Esophagus squamous epithelium (tissue), 4 donors: ENCODE measurements around the gene LAMB2.

Experiments used
- POLR2A ChIP-seq, 4 donors: fragments of 450-650 bp; IDR thresholded peaks; one replicate each; pipeline ENCODE4 v1.6.1; 2017; ENCODE audit warnings: antibody characterized with exemption in 4 of 4, mild to moderate bottlenecking in 4 of 4, moderate library complexity in 3 of 4
- TF ChIP-seq, protein P1 (sequence below), 6 experiments: fragments of 450-650 bp in 4 of 6; fragments of 200-600 bp in 2 of 6; sonication (generic) in 2 of 6; IDR thresholded peaks; one replicate each; pipeline ENCODE4 v1.5.1; 2016 to 2019; ENCODE audit warnings: antibody characterized with exemption in 6 of 6, mild to moderate bottlenecking in 4 of 6, moderate library complexity in 4 of 6

- TF ChIP-seq, protein P1, sequence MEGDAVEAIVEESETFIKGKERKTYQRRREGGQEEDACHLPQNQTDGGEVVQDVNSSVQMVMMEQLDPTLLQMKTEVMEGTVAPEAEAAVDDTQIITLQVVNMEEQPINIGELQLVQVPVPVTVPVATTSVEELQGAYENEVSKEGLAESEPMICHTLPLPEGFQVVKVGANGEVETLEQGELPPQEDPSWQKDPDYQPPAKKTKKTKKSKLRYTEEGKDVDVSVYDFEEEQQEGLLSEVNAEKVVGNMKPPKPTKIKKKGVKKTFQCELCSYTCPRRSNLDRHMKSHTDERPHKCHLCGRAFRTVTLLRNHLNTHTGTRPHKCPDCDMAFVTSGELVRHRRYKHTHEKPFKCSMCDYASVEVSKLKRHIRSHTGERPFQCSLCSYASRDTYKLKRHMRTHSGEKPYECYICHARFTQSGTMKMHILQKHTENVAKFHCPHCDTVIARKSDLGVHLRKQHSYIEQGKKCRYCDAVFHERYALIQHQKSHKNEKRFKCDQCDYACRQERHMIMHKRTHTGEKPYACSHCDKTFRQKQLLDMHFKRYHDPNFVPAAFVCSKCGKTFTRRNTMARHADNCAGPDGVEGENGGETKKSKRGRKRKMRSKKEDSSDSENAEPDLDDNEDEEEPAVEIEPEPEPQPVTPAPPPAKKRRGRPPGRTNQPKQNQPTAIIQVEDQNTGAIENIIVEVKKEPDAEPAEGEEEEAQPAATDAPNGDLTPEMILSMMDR (IDR thresholded peaks at IDR 0.05): no peak
- TF ChIP-seq POLR2A (IDR thresholded peaks at IDR 0.05): no peak
Observed at GRCh38 chr3:49110780-49111179, 22.1 kb downstream of the LAMB2 start.
